A549 (cell line): ENCODE measurements around the gene KIAA0753. TPM values are rescaled to one million over a fixed set of nuclear protein-coding genes. Genes with fewer than 3 reads are reported as not detected.

ENCODE experiments used
- ATAC-seq, 2 experiments: fragments of 200-7000 bp in 1 of 2; fragments of >200 bp in 1 of 2; cut with Nextera tagmentation in 1 of 2; cut with Tn5 transposase in 1 of 2; 3 replicates each; pipeline versions ENCODE4 v1.8.0 to v1.9.1; 2018 to 2020; ENCODE audit warnings: mild to moderate bottlenecking in 1 of 2, moderate library complexity in 1 of 2
- CTCF ChIA-PET: fragments of 300-600 bp; sonication (Branson Sonifier 250); formaldehyde crosslinking; extraction: SDS; loops from one replicate; lab custom pipeline; 2021; ENCODE audit warnings: antibody characterized with exemption, inconsistent platforms; lab: Yijun Ruan, JAX
- POLR2A ChIA-PET: fragments of 350-600 bp; formaldehyde crosslinking; extraction: SDS; loops from one replicate; lab custom pipeline; 2021; ENCODE audit warnings: antibody characterized with exemption, inconsistent platforms; lab: Yijun Ruan, JAX
- DNase-seq, 2 experiments: peaks; one replicate each; pipeline versions ENCODE4 v3.0.0 to v3.0.0-alpha.2; 2011 to 2016; ENCODE audit warnings: low read depth in 1 of 2, low spot score in 1 of 2
- FAIRE-seq: peaks from 2 replicates; lab custom pipeline; 2011; peaks lifted over from hg19 to GRCh38; lab: Jason Lieb, UNC
- H3K27ac ChIP-seq, 2 experiments: fragments of >200 bp; sonication (Bioruptor Twin); formaldehyde crosslinking; 3 replicates each; pipeline ENCODE4 v1.5.1; 2016 to 2017
- H3K4me1 ChIP-seq: fragments of >200 bp; sonication (Bioruptor Twin); formaldehyde crosslinking; 3 replicates; pipeline ENCODE4 v1.6.1; 2016
- H3K4me2 ChIP-seq: fragments of >200 bp; sonication (Bioruptor Twin); formaldehyde crosslinking; 3 replicates; pipeline ENCODE4 v1.6.1; 2016
- H3K4me3 ChIP-seq: fragments of >200 bp; sonication (Bioruptor Twin); formaldehyde crosslinking; 3 replicates; pipeline ENCODE4 v1.5.1; 2016
- H3K9me3 ChIP-seq: fragments of >200 bp; sonication (Bioruptor Twin); formaldehyde crosslinking; 3 replicates; pipeline ENCODE4 v1.6.1; 2016
- CBX8 ChIP-seq: fragments of 200-600 bp; sonication (generic); IDR thresholded peaks from 2 replicates; pipeline ENCODE4 v1.6.1; 2016
- FOSB ChIP-seq: fragments of 250-450 bp; sonication (Bioruptor Pico); IDR thresholded peaks from 2 replicates; pipeline ENCODE4 v1.5.0; 2020; ENCODE audit warnings: mild to moderate bottlenecking, moderate library complexity
- FOSL2 ChIP-seq, 2 experiments: fragments of 450-650 bp in 1 of 2; fragments of >200 bp in 1 of 2; sonication (Bioruptor Twin) in 1 of 2; formaldehyde crosslinking; IDR thresholded peaks; 2 replicates each; pipeline versions ENCODE4 v1.5.0 to v1.6.1; 2016 to 2020; ENCODE audit warnings: mild to moderate bottlenecking in 1 of 2, moderate library complexity in 1 of 2
- HEYL ChIP-seq: fragments of 250-450 bp; sonication (Bioruptor Pico); IDR thresholded peaks from 2 replicates; pipeline ENCODE4 v1.8.0; 2021; ENCODE audit warnings: mild to moderate bottlenecking, moderate library complexity
- HOXA7 ChIP-seq: fragments of 250-450 bp; sonication (Bioruptor Pico); IDR thresholded peaks from 2 replicates; pipeline ENCODE4 v1.5.0; 2020; ENCODE audit warnings: mild to moderate bottlenecking, moderate library complexity
- MAFK ChIP-seq: fragments of 450-650 bp; IDR thresholded peaks from 2 replicates; pipeline ENCODE4 v1.6.1; 2014; ENCODE audit not compliant: partially characterized antibody
- MAZ ChIP-seq: fragments of 150-350 bp; IDR thresholded peaks from 2 replicates; pipeline ENCODE4 v1.6.1; 2014; ENCODE audit warnings: antibody characterized with exemption, low read depth, low read length, borderline replicate concordance
- NPAS2 ChIP-seq: fragments of 250-450 bp; sonication (Bioruptor Pico); IDR thresholded peaks from 2 replicates; pipeline ENCODE4 v1.8.0; 2022; ENCODE audit warnings: mild to moderate bottlenecking, moderate library complexity, borderline replicate concordance
- NR3C1 ChIP-seq: fragments of >200 bp; sonication (Bioruptor Twin); formaldehyde crosslinking; IDR thresholded peaks from 3 replicates; pipeline ENCODE4 v1.6.1; 2017
- PHF8 ChIP-seq: fragments of 200-600 bp; sonication (generic); IDR thresholded peaks from 2 replicates; pipeline ENCODE4 v1.6.1; 2016; ENCODE audit warnings: low read depth, mild to moderate bottlenecking, antibody characterized with exemption, moderate library complexity, borderline replicate concordance
- RAD21 ChIP-seq, 2 experiments: fragments of >200 bp in 1 of 2; sonication (Bioruptor Twin) in 1 of 2; formaldehyde crosslinking in 1 of 2; IDR thresholded peaks in 1 of 2; conservative IDR thresholded peaks in 1 of 2; 2 replicates in 1 of 2; 3 replicates in 1 of 2; pipeline ENCODE4 v1.6.1; 2012 to 2018; ENCODE audit warnings: inconsistent platforms in 1 of 2
- SMC3 ChIP-seq: fragments of >200 bp; sonication (Bioruptor Twin); formaldehyde crosslinking; IDR thresholded peaks from 3 replicates; pipeline ENCODE4 v1.6.1; 2018; ENCODE audit warnings: inconsistent platforms
- SREBF2 ChIP-seq: fragments of 450-650 bp; IDR thresholded peaks from 2 replicates; pipeline ENCODE4 v1.6.1; 2014; ENCODE audit warnings: mild to moderate bottlenecking, moderate library complexity
- ZSCAN20 ChIP-seq: fragments of 250-450 bp; sonication (Bioruptor Pico); IDR thresholded peaks from 2 replicates; pipeline ENCODE4 v1.8.0; 2022; ENCODE audit warnings: mild to moderate bottlenecking, moderate library complexity
- whole genome bisulfite sequencing: methylation state at CpG from one replicate; pipeline ENCODE4 v1.1.6; 2017; ENCODE audit errors: missing lambda C conversion rate; 5-methylcytosine and 5-hydroxymethylcytosine counted together
- polyA plus RNA-seq, 4 experiments: library from polyadenylated mRNA; depleted of rRNA in 3 of 4; stranded (reverse); fragments of >200 nt; fragmentation: RNase III in 1 of 4; extraction: RNeasy Plus Mini Kit Qiagen cat#74134 plus additional on column Dnase treatment in 1 of 4; gene quantifications; 2 replicates in 3 of 4; 3 replicates in 1 of 4; pipeline ENCODE4 v1.2.3, GENCODE V29; 2011 to 2017
- TF ChIP-seq, protein P1 (sequence below): fragments of 250-450 bp; sonication (Bioruptor Pico); IDR thresholded peaks from 2 replicates; pipeline ENCODE4 v1.5.0; 2021; ENCODE audit warnings: mild to moderate bottlenecking, moderate library complexity, borderline replicate concordance
- TF ChIP-seq, protein P2 (sequence below): fragments of 200-600 bp; sonication (generic); IDR thresholded peaks from 2 replicates; pipeline ENCODE4 v1.6.1; 2016; ENCODE audit warnings: antibody characterized with exemption, mild to moderate bottlenecking, moderate library complexity
- TF ChIP-seq, protein P3 (sequence below): fragments of >200 bp; sonication (Bioruptor Twin); formaldehyde crosslinking; IDR thresholded peaks from 3 replicates; pipeline ENCODE4 v1.5.1; 2016
- TF ChIP-seq, protein P4 (sequence below): fragments of 450-650 bp; IDR thresholded peaks from 2 replicates; pipeline ENCODE4 v1.6.1; 2014; ENCODE audit warnings: antibody characterized with exemption

KIAA0753 gene
- polyA plus RNA-seq, 2 of the 4 experiments (the other 2 are of a cell fraction): 13.6 to 15.2 TPM

DNA sequence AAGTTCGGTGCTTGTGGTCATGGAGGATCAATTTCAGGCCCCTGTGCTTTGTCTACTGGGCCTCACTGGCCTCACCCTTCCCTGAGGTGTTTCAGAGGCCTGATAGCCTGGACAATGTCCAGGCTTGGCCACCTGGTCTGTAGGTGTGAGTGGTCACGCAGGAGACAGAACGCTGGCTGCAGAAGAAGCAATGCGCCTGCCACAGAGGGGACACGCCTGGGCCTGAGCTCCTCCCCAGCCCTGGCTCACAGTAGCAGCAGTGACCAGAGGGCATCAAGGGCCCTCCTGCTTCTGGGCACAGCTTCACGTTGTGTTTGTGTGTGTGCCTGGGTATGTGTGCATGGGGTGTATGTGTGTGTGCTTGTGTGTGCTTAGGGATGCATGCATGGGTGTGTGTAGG lies 82.2 kb downstream of the KIAA0753 start (continued):
- TF ChIP-seq FOSB (CRISPR knock-in tag) (no peak), PHF8 (no peak), NPAS2 (CRISPR knock-in tag) (no peak), ZSCAN20 (no peak)
- TF ChIP-seq, protein P1, sequence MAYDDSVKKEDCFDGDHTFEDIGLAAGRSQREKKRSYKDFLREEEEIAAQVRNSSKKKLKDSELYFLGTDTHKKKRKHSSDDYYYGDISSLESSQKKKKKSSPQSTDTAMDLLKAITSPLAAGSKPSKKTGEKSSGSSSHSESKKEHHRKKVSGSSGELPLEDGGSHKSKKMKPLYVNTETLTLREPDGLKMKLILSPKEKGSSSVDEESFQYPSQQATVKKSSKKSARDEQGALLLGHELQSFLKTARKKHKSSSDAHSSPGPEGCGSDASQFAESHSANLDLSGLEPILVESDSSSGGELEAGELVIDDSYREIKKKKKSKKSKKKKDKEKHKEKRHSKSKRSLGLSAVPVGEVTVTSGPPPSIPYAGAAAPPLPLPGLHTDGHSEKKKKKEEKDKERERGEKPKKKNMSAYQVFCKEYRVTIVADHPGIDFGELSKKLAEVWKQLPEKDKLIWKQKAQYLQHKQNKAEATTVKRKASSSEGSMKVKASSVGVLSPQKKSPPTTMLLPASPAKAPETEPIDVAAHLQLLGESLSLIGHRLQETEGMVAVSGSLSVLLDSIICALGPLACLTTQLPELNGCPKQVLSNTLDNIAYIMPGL (CRISPR knock-in tag): no peak

DNA sequence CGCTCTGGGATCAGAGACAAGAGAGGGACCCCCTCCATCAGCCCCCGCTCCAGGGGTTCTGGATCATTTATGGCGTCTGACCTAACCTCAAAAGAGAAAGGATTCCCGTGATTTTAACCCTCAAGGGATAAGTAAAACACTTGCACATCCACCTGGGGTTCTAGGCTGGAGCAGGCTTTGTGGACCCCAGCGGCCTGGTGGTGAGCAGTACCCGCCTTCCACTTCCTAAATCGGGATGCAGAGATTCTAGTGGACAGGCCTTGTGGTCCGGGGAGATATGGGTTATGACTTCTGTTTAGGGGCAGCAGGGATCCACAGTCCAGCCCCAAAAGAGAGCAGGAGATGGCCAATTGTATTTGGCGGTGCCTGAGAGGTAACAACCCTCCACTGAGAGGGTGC lies 83.5 kb downstream of the KIAA0753 start:
- no peak for DNase-seq
- peak overlapping the region; percentile 99 for H3K4me2 ChIP-seq
- FAIRE-seq: no peak
- no peak for ATAC-seq
- CTCF ChIA-PET: interaction anchor here (0.8 to 3.3 kb wide), 4 partner anchors 11 to 85 kb away, joined by 3 to 39 read pairs (median 4); no protein-coding TSS in a partner anchor
- peaks cover 16% of the 10 kb centered on the region; the same call in 2 of the 3 replicates for H3K4me1 ChIP-seq
- WGBS: 81% methylated on average over 9 of the region's 9 CpGs
- POLR2A ChIA-PET: no interaction called here
- H3K4me3 ChIP-seq: peak overlapping the region; percentile 82
- TF ChIP-seq RAD21 (conservative IDR thresholded peaks at IDR 0.05 in 1 of 2, IDR thresholded peaks at IDR 0.05 in 1 of 2): no peak
- TF ChIP-seq ZSCAN20: no peak
- no peak for TF ChIP-seq NR3C1
- TF ChIP-seq, protein P2, sequence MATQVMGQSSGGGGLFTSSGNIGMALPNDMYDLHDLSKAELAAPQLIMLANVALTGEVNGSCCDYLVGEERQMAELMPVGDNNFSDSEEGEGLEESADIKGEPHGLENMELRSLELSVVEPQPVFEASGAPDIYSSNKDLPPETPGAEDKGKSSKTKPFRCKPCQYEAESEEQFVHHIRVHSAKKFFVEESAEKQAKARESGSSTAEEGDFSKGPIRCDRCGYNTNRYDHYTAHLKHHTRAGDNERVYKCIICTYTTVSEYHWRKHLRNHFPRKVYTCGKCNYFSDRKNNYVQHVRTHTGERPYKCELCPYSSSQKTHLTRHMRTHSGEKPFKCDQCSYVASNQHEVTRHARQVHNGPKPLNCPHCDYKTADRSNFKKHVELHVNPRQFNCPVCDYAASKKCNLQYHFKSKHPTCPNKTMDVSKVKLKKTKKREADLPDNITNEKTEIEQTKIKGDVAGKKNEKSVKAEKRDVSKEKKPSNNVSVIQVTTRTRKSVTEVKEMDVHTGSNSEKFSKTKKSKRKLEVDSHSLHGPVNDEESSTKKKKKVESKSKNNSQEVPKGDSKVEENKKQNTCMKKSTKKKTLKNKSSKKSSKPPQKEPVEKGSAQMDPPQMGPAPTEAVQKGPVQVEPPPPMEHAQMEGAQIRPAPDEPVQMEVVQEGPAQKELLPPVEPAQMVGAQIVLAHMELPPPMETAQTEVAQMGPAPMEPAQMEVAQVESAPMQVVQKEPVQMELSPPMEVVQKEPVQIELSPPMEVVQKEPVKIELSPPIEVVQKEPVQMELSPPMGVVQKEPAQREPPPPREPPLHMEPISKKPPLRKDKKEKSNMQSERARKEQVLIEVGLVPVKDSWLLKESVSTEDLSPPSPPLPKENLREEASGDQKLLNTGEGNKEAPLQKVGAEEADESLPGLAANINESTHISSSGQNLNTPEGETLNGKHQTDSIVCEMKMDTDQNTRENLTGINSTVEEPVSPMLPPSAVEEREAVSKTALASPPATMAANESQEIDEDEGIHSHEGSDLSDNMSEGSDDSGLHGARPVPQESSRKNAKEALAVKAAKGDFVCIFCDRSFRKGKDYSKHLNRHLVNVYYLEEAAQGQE: no peak
- H3K27ac ChIP-seq: peak overlapping the region; percentile 75 to 89; a peak in 5 of 6 replicates
- no peaks in the 10 kb centered on the region for H3K9me3 ChIP-seq

DNA sequence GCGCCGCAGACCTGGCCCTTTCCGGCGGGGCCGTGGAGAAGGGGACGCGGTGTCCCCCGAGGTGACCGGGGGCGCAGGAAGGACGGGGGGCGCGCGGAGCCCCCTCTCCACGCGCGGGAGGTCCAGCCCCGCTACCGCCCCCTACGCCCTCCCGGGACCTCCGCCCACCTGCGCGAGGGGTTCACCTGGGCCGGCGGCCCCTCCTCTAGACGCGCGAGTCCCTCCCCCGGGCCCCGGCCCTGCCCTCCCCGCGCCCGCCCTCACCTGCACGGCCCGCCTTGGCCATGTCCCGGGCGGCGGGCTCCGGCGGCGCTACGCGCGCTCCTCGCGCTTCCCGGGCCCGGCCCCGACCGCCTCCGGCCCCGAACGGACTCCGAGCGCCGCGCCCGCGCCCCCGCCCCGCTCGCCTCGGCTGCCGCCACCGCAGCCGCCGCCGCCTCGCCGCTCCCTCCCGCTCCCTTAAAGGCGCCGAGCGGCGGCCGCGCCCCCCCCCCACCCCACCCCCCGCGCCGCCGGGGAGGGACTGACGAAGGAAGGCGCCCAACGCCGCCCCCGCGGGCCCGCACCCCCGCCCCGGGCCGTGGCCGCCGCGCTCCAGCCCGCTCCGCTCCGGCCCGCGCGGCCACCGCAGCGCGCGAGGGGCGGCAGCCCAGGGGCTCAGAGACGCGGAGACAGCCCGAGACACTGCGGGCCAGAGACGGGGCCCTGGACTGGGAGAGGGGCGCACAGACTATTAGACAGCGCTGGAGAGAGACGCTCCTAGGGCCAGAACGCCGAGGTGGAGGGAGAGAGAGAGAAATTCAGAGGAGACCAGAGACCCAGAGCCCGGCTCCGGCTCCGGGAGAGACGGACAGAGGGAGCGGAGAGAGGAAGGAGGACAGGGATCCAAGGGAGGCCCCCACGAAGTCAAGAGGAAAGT lies 84.1 kb downstream of the KIAA0753 start, which contains the start of gene PITPNM3:
Gene PITPNM3 (minus strand): TSS at position 435 of the 919 bp plus-strand sequence. CDS start 149 bp downstream, at position 286.
- H3K27ac ChIP-seq: peak within 1 kb of the TSS; percentile 75 to 89
- DNase-seq: no peak
- TF ChIP-seq SREBF2: no peak
- no peak for TF ChIP-seq HOXA7 (CRISPR knock-in tag)
- TF ChIP-seq SMC3: no peak
- TF ChIP-seq HEYL (CRISPR knock-in tag): no peak
- TF ChIP-seq NPAS2 (CRISPR knock-in tag): no peak
- TF ChIP-seq CBX8: no peak
- TF ChIP-seq FOSL2 (IDR thresholded peaks at IDR 0.05): no peak
- no peak for TF ChIP-seq FOSL2 (CRISPR knock-in tag; IDR thresholded peaks at IDR 0.05)
- no peak for TF ChIP-seq ZSCAN20
- TF ChIP-seq, protein P1 (CRISPR knock-in tag): no peak
- TF ChIP-seq, protein P3, sequence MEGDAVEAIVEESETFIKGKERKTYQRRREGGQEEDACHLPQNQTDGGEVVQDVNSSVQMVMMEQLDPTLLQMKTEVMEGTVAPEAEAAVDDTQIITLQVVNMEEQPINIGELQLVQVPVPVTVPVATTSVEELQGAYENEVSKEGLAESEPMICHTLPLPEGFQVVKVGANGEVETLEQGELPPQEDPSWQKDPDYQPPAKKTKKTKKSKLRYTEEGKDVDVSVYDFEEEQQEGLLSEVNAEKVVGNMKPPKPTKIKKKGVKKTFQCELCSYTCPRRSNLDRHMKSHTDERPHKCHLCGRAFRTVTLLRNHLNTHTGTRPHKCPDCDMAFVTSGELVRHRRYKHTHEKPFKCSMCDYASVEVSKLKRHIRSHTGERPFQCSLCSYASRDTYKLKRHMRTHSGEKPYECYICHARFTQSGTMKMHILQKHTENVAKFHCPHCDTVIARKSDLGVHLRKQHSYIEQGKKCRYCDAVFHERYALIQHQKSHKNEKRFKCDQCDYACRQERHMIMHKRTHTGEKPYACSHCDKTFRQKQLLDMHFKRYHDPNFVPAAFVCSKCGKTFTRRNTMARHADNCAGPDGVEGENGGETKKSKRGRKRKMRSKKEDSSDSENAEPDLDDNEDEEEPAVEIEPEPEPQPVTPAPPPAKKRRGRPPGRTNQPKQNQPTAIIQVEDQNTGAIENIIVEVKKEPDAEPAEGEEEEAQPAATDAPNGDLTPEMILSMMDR: no peak
- TF ChIP-seq MAZ: no peak
- TF ChIP-seq, protein P4, sequence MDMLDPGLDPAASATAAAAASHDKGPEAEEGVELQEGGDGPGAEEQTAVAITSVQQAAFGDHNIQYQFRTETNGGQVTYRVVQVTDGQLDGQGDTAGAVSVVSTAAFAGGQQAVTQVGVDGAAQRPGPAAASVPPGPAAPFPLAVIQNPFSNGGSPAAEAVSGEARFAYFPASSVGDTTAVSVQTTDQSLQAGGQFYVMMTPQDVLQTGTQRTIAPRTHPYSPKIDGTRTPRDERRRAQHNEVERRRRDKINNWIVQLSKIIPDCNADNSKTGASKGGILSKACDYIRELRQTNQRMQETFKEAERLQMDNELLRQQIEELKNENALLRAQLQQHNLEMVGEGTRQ: no peak
- no peak for TF ChIP-seq MAFK
- WGBS: 25% methylated on average over 21 of the region's 122 CpGs
- ATAC-seq: peak; percentile 18 to 25
- H3K4me3 ChIP-seq: peak within 1 kb of the TSS; percentile 82
- POLR2A ChIA-PET: no interaction called here
- CTCF ChIA-PET: interaction anchor here (0.6 to 10.9 kb wide), 4 partner anchors 29 to 358 kb away, joined by 3 to 105 read pairs (median 4); no protein-coding TSS in a partner anchor
- no peak for FAIRE-seq
- H3K9me3 ChIP-seq: no peaks in the 10 kb centered on the region
- peaks cover 20% of the 10 kb centered on the region; the same call in 2 of the 3 replicates for H3K4me1 ChIP-seq
- H3K4me2 ChIP-seq: peak within 1 kb of the TSS; percentile 99
